ENCODE data around the gene TAF5L.
"Not testable (repeated sequence)": the region's sequence is repeated elsewhere in the genome, so short reads cannot be mapped to it uniquely, and the experiment has no call there.

Gene TAF5L

DNA sequence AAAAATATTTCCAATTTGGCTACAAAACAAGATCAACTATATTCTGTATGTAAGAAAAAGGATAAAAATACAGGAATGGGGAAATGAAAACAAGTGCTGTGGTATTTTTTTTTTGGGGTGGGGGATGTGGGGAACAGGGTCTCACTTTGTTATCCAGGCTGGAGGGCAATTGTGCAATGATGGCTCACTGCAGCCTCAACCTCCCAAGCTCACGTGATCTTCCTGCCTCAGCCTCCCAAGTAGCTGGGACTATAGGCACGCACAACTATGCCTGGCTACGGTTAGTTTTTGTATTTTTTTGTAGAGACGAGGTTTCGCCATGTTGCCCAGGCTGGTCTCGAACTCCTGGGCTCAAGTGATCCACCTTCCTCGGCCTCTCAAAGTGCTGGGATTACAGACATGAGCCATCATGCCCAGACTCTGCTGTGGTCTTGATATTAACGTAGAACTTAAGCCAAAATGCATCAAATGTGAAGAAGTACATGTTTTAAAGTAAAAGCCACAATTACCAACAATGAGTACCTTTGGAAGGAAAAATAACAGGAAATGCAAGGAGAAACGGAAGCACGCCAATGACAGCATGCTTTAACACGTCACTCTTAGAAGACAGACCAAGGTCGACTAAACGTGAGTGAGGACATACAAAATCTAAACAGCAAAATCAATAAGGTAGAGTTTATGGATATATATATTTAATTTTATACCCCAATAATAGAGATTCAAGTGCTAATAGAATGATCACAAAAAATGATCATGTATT lies 58.6 kb downstream of the TAF5L start:
- no peak for DNase-seq (ENCODE audit: low read depth in 2 of 2)

GRCh38 chr1:229563701-229564100 lies 62.2 kb downstream of the TAF5L start:
- DNase-seq (ENCODE audit: low read depth in 2 of 2), result no peak

- no peak for DNase-seq (ENCODE audit: low read depth in 2 of 2)
Observed at GRCh38 chr1:229563241-229563640, 62.7 kb downstream of the TAF5L start.

DNA sequence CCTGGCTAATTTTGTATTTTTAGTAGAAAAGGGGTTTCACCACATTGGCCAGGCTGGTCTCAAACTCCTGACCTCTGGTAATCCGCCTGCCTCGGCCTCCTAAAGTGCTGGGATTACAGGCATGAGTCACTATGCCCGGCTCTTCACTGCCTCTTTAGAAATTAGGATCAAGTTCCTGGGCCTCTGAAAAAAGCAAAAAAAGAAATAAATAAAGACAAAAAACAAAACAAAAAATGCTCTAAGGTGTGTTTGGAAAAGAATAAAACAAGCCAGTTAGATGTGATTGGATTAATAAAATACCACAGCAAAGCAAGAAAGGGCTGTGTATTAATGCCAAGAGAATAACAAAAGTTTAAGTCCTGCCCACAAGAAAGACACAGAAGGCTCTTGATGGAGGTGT lies 63.2 kb downstream of the TAF5L start:
- no peak for DNase-seq (ENCODE audit: low read depth in 2 of 2)

DNA sequence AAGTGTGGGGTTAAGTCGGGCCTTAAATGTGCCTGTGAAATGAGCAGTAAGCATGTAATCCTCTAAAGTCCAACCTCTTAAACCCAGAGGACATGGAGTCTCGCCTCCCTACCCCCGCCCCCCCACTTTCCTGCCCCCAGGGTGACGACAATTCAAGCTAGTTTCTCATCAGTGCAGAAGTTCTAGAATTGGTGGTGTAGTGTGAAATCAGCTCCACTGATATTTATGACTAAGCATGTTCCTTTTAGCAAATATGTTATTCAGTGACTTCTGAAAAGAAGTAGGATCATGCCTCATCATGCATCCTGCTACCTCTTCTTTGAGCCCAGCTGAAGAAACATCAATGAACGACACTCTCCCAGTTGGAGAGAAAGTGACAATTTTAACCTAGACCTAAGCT lies 64.8 kb downstream of the TAF5L start:
- DNase-seq (ENCODE audit: low read depth in 2 of 2), result no peak

DNA sequence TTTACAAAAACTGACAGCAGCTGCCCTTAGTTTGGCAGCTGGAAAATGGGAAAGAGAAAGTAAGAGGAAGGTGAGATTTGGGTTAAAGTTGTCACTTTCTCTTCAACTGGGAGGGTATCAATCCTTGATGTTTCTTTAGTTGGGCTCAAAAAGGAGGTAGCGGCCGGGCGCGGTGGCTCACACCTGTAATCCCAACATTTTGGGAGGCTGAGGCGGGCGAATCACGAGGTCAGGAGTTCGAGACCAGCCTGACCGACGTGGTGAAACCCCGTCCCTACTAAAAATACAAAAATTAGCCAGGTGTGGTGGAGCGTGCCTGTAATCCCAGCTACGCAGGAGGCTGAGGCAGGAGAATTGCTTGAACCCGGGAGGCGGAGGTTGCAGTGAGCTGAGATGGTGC lies 65.8 kb downstream of the TAF5L start:
- not testable (repeated sequence) for DNase-seq (ENCODE audit: low read depth in 2 of 2)

DNA sequence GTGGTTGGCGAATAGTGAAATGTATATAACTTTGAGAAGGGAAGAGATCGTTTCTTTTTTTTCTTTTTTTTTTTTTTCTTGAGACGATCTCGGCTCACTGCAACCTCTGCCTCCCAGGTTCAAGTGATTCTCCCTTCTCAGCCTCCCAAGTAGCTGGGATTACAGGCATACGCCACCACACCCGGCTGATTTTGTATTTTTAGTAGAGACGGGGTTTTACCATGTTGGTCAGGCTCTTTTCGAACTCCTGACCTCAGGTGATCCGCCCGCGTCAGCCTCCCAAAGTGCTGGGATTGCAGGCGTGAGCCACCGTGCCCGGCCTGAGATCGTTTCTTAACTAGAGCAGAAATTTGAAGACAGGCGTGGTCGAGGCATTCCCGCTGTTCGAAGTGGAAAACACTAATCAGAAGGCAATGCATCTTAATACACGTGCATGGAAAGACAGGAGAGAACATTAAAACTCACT lies 66.6 kb downstream of the TAF5L start:
- not testable (repeated sequence) for DNase-seq (ENCODE audit: low read depth in 2 of 2)

- peak; percentile 91 for DNase-seq (ENCODE audit: low read depth in 2 of 2)
Observed at GRCh38 chr1:229558460-229559335, 67.2 kb downstream of the TAF5L start, which contains the start of gene ABCB10. Gene ABCB10 (minus strand): TSS chr1:229558707. CDS start chr1:229558652, 55 bp downstream.

DNA sequence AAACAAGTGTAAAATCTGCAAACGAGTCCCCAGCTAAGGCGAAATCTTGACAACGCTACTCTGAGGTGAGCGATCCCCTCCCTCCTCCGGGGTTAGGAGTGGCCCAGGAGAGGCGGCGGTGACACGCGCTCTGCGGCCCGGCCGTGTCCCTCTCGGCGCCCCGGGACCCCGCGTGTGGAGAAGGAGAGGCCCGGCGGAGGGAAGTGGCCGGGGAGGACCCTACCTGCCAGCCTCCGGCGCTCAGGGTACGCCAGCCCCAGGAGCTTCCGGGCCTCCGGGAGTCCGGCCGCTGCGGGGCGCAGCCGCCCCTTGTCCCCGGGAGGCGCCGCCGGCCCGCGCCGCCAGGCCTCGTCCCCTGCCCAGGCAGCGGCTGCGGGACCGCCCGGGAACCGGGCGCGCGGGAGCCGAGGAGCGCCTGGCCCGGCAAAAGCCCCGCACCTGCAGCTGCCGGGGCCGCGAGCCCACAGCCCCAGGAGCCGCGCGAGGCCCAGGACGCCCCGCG lies 68.0 kb downstream of the TAF5L start:
- DNase-seq (ENCODE audit: low read depth in 2 of 2), result no peak

DNA sequence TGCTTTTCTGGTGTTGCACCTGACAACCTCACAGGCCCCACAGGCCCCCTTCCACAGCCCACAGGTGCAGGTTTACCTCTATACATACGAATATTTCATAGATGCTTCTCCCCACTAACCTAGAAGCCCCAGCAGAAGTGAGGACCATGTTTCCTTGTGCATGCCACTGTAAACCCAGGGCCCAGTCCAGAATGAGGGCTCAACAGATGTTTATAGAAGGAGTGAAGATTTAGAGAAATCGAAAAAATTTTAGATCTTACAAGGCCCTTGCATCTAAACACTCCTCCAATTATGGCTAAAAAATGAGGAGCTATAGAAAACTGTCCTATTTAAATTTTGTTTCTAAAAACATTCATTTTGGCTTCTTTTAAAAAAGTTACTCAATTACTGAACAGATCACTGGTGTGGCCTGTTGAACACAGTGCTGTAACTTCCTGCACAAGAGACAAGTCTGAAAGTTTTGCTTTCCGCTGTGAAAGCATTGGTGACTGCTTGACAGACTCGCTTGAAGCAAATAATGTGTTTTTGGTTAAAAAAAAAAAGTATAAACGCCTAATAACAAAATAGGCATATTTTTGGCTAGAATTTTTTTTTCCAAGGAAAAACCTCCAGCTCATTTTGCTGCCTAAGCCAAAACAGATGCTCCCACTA lies 68.6 kb downstream of the TAF5L start:
- no peak for DNase-seq (ENCODE audit: low read depth in 2 of 2)

GRCh38 chr1:229554886-229555621 lies 70.9 kb downstream of the TAF5L start:
- peak; percentile 19 to 29 for DNase-seq (ENCODE audit: low read depth in 2 of 2)

DNA sequence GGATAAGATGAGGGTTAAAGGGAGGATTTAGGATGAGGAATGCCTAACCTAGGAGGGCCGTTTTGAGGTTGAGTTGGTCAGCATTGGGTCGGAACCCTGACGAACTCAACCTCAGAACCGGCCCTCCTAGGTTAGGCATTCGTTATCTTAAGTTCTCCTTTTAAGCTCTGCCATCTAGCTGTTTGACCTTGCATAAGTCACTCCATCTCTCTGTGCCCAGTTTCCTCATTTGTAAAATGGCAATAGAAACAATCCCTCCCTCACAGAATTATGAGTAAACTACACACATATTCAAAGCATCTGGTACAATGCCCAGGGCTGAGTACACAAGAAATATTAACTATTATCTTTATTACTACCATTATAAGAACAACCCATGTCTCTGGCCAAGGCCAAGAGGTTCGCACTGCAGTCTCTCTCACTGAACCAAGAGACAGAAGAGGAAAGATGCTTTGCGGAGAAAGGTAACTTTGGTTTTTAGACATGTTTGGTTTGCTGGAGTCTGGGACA lies 72.2 kb downstream of the TAF5L start:
- DNase-seq (ENCODE audit: low read depth in 2 of 2), result no peak

- no peak for DNase-seq (ENCODE audit: low read depth in 2 of 2)
Observed at GRCh38 chr1:229552732-229553131, 73.2 kb downstream of the TAF5L start.

DNA sequence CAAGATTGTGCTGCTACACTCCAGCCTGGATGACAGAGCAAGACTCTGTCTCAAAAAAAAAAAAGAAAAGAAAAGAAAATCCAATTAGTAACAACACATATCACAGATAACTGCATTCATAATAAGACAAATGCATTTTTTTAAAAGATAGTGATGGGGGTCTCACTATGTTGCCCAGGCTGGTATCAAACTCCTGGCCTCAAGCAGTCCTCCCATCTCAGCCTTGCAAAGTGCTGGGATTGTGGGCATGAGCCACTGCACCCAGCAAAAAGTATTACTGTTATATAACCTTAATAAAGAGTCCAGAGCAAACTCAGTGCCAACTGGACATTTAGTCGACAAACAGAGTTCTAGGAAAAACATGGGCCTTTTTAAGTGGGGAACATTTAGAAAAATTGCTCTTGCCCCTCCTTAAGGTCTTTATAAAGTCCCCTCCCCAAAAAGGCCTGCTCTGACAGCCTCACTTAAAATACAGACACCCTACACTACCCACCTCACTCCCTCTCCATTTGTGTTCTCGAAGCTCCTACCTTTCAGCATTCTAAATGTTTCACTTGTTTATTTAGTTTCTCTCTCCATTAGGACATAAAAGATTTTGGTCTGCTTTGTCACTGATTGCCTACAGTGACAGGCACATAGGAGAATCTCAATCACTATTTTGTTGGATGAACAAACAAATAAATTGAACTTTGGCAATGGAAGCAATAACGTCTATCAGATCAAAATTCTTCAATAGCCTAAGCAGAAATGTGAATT lies 74.9 kb downstream of the TAF5L start:
- no peak for DNase-seq (ENCODE audit: low read depth in 2 of 2)

DNA sequence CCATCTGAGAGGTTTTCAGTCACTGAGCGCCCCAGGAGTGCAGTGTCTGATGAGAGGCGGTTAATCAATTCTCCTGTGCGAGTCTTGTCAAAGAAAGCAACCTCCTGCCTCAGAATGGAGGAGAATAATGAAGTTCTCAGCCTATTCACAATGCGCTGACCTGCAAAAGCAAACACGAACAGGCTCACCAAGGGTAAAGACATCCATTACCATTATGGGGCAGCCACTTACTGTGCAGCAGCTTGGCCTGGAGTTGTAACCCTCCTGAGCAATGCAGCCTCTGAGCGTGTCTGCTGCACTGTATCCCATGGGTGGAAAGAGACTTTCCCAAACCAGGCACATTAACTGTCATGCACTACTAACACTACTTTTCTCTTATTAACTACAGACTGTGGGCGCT lies 78.4 kb downstream of the TAF5L start:
- no peak for DNase-seq (ENCODE audit: low read depth in 2 of 2)

DNA sequence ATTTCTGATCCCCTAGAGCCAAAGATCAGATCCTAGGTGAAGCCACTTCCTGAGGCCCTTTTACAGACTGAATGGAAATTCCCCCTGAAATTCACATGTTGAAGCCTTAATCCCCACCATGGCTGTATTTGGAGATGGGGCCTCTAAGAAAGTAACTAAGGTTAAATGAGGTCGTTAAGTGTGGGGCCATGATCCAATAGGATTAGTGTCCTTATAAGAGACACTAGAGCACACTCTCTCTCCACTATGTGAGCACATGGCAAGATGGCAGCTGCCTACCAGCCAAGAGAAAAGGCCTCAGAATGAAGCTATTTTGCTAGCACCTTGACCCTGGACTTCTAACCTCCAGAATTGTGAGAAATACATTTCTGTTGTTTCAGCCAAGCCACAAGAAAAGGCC lies 81.3 kb downstream of the TAF5L start:
- no peak for DNase-seq (ENCODE audit: low read depth in 2 of 2)
